GM10266 (cell line): ENCODE measurements around the gene BAG3.

Experiments
- DNase-seq: peaks from one replicate; pipeline ENCODE4 v3.0.0; 2012; ENCODE audit errors: extremely low spot score
- CTCF ChIP-seq: IDR thresholded peaks from 2 replicates; pipeline ENCODE4 v1.5.1; 2012; ENCODE audit warnings: mild to moderate bottlenecking, low read depth; ENCODE audit not compliant: control insufficient read depth, insufficient read depth; ENCODE audit errors: missing control alignments

Gene BAG3

GRCh38 chr10:119673271-119673670 is 22.1 kb downstream of the BAG3 start:
- TF ChIP-seq CTCF: no peak
- no peak for DNase-seq

- TF ChIP-seq CTCF: no peak
- no peak for DNase-seq
These were observed 24.4 kb downstream of the BAG3 start for GRCh38 chr10:119675483-119676170.

- no peak for DNase-seq
- TF ChIP-seq CTCF: no peak
These were observed 25.9 kb downstream of the BAG3 start for GRCh38 chr10:119677126-119677525.

GRCh38 chr10:119677904-119678755 is 26.9 kb downstream of the BAG3 start:
- no peak for DNase-seq
- no peak for TF ChIP-seq CTCF

GRCh38 chr10:119679480-119679829 is 28.3 kb downstream of the BAG3 start:
- no peak for TF ChIP-seq CTCF
- DNase-seq: no peak

GRCh38 chr10:119680050-119680449 is 28.9 kb downstream of the BAG3 start:
- no peak for DNase-seq
- no peak for TF ChIP-seq CTCF

GRCh38 chr10:119680650-119681081 is 29.5 kb downstream of the BAG3 start:
- no peak for DNase-seq
- no peak for TF ChIP-seq CTCF
